ENCODE data around the gene EIF4B. TPM values are rescaled to one million over a fixed set of nuclear protein-coding genes. Genes with fewer than 3 reads are reported as not detected.
A peak's percentile ranks its signal among the peaks of the same experiment; 100 is the strongest.

EIF4B gene
- total and polyA plus RNA-seq, 2 of the 13 experiments (the other 11 are each of a cell fraction or from before 2014, with no cell fraction given), result 416 to 548 TPM

DNA sequence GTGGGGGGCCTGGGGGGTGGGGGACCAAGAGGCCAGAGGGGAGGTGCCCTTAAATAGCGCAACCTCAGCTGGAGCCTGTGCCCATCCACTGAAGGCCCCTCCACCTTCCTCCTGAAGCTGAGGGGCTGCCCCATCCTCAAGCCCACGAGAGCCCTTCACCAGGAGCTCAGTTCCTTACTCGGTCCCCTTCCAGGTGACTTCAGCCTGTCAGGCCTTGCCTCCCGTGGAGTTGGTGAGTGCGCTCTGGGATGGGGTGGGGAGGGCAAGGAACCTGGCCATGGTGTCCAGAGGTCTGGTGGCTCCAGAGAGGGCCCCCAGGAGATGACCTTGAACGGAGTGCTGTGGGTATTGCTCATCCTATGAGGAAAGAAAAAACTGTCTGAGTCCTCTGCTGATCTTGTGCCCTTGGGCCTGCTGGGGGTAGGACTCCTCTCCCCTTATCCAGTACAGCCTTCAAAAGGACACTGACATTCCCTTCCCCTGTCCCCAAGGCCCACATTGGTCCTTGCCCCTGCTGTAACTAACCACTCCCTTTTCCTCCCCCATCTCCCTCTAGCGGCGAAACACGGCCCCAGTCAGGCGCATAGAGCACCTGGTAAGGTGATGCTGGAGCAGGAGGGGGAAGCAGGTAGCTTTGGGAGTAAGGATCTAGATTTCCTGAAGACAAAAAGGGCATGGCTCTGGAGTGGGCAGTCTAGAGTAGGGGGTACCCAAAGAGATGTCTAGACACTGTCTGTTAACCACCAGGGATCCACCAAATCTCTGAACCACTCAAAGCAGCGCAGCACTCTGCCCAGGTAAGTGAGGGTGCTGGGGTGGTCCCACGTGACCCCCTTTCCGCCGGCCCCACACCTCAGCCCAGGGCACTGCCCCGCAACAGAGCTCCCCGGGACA is 47.2 kb downstream of the EIF4B start (continued):
- TF ChIP-seq, protein P1, sequence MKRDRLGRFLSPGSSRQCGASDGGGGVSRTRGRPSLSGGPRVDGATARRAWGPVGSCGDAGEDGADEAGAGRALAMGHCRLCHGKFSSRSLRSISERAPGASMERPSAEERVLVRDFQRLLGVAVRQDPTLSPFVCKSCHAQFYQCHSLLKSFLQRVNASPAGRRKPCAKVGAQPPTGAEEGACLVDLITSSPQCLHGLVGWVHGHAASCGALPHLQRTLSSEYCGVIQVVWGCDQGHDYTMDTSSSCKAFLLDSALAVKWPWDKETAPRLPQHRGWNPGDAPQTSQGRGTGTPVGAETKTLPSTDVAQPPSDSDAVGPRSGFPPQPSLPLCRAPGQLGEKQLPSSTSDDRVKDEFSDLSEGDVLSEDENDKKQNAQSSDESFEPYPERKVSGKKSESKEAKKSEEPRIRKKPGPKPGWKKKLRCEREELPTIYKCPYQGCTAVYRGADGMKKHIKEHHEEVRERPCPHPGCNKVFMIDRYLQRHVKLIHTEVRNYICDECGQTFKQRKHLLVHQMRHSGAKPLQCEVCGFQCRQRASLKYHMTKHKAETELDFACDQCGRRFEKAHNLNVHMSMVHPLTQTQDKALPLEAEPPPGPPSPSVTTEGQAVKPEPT (CRISPR knock-in tag; IDR thresholded peaks at IDR 0.05; ENCODE audit: low read depth), result no peak
- TF ChIP-seq PRMT3 (CRISPR knock-in tag; IDR thresholded peaks at IDR 0.05; ENCODE audit: borderline replicate concordance, low read depth), result no peak
- peak; percentile 79; the same call in 1 of the 2 replicates for TF ChIP-seq GATAD2A (CRISPR knock-in tag; IDR thresholded peaks at IDR 0.05)
- TF ChIP-seq, protein P2, sequence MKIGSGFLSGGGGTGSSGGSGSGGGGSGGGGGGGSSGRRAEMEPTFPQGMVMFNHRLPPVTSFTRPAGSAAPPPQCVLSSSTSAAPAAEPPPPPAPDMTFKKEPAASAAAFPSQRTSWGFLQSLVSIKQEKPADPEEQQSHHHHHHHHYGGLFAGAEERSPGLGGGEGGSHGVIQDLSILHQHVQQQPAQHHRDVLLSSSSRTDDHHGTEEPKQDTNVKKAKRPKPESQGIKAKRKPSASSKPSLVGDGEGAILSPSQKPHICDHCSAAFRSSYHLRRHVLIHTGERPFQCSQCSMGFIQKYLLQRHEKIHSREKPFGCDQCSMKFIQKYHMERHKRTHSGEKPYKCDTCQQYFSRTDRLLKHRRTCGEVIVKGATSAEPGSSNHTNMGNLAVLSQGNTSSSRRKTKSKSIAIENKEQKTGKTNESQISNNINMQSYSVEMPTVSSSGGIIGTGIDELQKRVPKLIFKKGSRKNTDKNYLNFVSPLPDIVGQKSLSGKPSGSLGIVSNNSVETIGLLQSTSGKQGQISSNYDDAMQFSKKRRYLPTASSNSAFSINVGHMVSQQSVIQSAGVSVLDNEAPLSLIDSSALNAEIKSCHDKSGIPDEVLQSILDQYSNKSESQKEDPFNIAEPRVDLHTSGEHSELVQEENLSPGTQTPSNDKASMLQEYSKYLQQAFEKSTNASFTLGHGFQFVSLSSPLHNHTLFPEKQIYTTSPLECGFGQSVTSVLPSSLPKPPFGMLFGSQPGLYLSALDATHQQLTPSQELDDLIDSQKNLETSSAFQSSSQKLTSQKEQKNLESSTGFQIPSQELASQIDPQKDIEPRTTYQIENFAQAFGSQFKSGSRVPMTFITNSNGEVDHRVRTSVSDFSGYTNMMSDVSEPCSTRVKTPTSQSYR (CRISPR knock-in tag; IDR thresholded peaks at IDR 0.05; ENCODE audit: borderline replicate concordance), result peak; percentile 68; the same call in 1 of the 2 replicates
- no peak for TF ChIP-seq RBM39 (IDR thresholded peaks at IDR 0.05; ENCODE audit: low read depth, low read length, poor library complexity, severe bottlenecking)
- peak; percentile 46; the same call in 1 of the 2 replicates for TF ChIP-seq ZFP41 (CRISPR knock-in tag; IDR thresholded peaks at IDR 0.05; ENCODE audit: borderline replicate concordance)
- no peak for TF ChIP-seq RCOR2 (CRISPR knock-in tag; IDR thresholded peaks at IDR 0.05)
- TF ChIP-seq MIER2 (CRISPR knock-in tag; IDR thresholded peaks at IDR 0.05), result peak; percentile 60; the same call in 1 of the 2 replicates
- TF ChIP-seq JDP2 (CRISPR knock-in tag; IDR thresholded peaks at IDR 0.05; ENCODE audit: borderline replicate concordance), result no peak
- no peak for TF ChIP-seq RORA (CRISPR knock-in tag; IDR thresholded peaks at IDR 0.05)
- TF ChIP-seq, protein P3, sequence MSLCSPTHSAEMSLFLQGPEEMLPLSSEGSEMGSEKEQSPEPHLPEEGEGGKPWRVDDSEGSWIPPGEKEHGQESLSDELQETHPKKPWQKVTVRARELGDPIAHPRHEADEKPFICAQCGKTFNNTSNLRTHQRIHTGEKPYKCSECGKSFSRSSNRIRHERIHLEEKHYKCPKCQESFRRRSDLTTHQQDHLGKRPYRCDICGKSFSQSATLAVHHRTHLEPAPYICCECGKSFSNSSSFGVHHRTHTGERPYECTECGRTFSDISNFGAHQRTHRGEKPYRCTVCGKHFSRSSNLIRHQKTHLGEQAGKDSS (CRISPR knock-in tag; IDR thresholded peaks at IDR 0.05; ENCODE audit: borderline replicate concordance, low read depth), result no peak
- TF ChIP-seq TAF1 (CRISPR knock-in tag; IDR thresholded peaks at IDR 0.05), result no peak
- peak; percentile 38 for TF ChIP-seq ASH2L (IDR thresholded peaks at IDR 0.05; ENCODE audit: insufficient read length, low read depth, low read length)
- no peak for TF ChIP-seq ZNF883 (CRISPR knock-in tag; IDR thresholded peaks at IDR 0.05; ENCODE audit: not compliant biosample characterization)
- TF ChIP-seq, protein P4, sequence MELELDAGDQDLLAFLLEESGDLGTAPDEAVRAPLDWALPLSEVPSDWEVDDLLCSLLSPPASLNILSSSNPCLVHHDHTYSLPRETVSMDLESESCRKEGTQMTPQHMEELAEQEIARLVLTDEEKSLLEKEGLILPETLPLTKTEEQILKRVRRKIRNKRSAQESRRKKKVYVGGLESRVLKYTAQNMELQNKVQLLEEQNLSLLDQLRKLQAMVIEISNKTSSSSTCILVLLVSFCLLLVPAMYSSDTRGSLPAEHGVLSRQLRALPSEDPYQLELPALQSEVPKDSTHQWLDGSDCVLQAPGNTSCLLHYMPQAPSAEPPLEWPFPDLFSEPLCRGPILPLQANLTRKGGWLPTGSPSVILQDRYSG (CRISPR knock-in tag; IDR thresholded peaks at IDR 0.05), result no peak
- TF ChIP-seq, protein P5, sequence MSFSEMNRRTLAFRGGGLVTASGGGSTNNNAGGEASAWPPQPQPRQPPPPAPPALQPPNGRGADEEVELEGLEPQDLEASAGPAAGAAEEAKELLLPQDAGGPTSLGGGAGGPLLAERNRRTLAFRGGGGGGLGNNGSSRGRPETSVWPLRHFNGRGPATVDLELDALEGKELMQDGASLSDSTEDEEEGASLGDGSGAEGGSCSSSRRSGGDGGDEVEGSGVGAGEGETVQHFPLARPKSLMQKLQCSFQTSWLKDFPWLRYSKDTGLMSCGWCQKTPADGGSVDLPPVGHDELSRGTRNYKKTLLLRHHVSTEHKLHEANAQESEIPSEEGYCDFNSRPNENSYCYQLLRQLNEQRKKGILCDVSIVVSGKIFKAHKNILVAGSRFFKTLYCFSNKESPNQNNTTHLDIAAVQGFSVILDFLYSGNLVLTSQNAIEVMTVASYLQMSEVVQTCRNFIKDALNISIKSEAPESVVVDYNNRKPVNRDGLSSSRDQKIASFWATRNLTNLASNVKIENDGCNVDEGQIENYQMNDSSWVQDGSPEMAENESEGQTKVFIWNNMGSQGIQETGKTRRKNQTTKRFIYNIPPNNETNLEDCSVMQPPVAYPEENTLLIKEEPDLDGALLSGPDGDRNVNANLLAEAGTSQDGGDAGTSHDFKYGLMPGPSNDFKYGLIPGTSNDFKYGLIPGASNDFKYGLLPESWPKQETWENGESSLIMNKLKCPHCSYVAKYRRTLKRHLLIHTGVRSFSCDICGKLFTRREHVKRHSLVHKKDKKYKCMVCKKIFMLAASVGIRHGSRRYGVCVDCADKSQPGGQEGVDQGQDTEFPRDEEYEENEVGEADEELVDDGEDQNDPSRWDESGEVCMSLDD (CRISPR knock-in tag; IDR thresholded peaks at IDR 0.05; ENCODE audit: borderline replicate concordance), result no peak
- no peak for TF ChIP-seq RBAK (CRISPR knock-in tag; IDR thresholded peaks at IDR 0.05)
- TF ChIP-seq ELF1 (CRISPR knock-in tag; IDR thresholded peaks at IDR 0.05), result peak; percentile 41; the same call in 1 of the 2 replicates
- no peak for TF ChIP-seq RAD21 (CRISPR knock-in tag; IDR thresholded peaks at IDR 0.05)
